Skeletal muscle satellite cell (primary cell): ENCODE data around the gene PCED1B. TPM values are rescaled to one million over a fixed set of nuclear protein-coding genes. Genes with fewer than 3 reads are reported as not detected.
"Not testable (repeated sequence)": the region's sequence is repeated elsewhere in the genome, so short reads cannot be mapped to it uniquely, and the experiment has no call there.

Experiments used
- H3K27me3 ChIP-seq: 2 replicates; pipeline ENCODE4 v1.7.0; 2013; ENCODE audit warnings: low read length; ENCODE audit not compliant: control insufficient read depth, insufficient read depth
- H3K36me3 ChIP-seq: 2 replicates; pipeline ENCODE4 v1.7.0; 2013; ENCODE audit warnings: mild to moderate bottlenecking, control low read depth, low read length; ENCODE audit not compliant: insufficient read depth
- H3K4me1 ChIP-seq: 2 replicates; pipeline ENCODE4 v1.7.0; 2013; ENCODE audit warnings: low read length; ENCODE audit not compliant: control insufficient read depth, insufficient read depth
- H3K4me2 ChIP-seq: 2 replicates; pipeline ENCODE4 v1.7.0; 2013; ENCODE audit warnings: mild to moderate bottlenecking, low read length
- H3K4me3 ChIP-seq: 2 replicates; pipeline ENCODE4 v1.7.0; 2013; ENCODE audit warnings: low read length
- H3K9ac ChIP-seq: 2 replicates; pipeline ENCODE4 v1.7.0; 2013; ENCODE audit warnings: mild to moderate bottlenecking, low read depth, low read length, moderate library complexity
- H3K9me3 ChIP-seq: replicated peaks from 2 replicates; pipeline ENCODE4 v1.7.0; 2013; ENCODE audit warnings: mild to moderate bottlenecking, control low read depth, low read length
- small RNA-seq: library from RNA; depleted of rRNA; stranded (forward); fragments of <200 nt; gene quantifications from one replicate; pipeline ENCODE3, GENCODE V24; 2012

The PCED1B gene

DNA sequence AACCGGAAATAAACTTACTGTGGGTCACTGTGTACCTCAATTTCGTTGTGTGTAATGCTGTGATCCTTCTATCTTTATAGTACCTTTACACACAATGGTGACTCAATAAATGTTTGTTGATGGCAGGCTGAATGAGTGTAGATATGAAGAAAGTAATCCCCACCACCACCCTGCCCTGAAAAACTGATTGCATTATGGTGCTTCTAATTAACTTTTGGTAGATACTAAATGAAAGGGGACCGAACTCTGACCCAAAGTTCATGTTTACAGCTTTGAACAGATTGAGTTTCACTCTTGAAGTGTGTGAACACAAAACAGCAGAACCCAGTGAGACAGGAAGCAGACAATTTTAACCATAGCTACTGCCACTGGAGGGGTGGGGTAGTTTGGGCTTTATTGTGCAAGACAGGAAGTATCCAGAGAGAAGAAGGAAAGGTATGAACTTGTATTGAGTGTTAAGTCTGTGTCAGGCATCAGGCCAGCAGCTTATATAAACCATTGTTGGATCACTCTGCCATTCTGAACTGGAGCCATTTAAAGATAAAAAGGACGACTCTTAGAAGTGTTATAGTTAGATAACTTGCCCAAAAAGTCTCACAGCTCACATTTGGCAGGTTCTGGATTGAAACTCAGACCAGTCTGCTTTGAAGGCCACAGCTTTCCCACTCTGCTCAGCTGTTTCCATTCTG lies 197.3 kb downstream of the PCED1B start:
- no peak overlapping the region for H3K4me2 ChIP-seq
- H3K9me3 ChIP-seq: no peaks in the 10 kb centered on the region
- no peaks in the 10 kb centered on the region for H3K27me3 ChIP-seq
- H3K9ac ChIP-seq: peak overlapping the region; percentile 18
- H3K4me1 ChIP-seq: peaks cover 61% of the 10 kb centered on the region
- H3K36me3 ChIP-seq: no peaks in the 10 kb centered on the region
- H3K4me3 ChIP-seq: no peak overlapping the region

- H3K9ac ChIP-seq: peak overlapping the region; percentile 34
- H3K4me2 ChIP-seq: no peak overlapping the region
- H3K9me3 ChIP-seq: no peaks in the 10 kb centered on the region
- H3K4me1 ChIP-seq: peaks cover 60% of the 10 kb centered on the region
- no peak overlapping the region for H3K4me3 ChIP-seq
- H3K36me3 ChIP-seq: no peaks in the 10 kb centered on the region
- H3K27me3 ChIP-seq: no peaks in the 10 kb centered on the region
These were observed 198.6 kb downstream of the PCED1B start for GRCh38 chr12:47277972-47278448.

GRCh38 chr12:47279758-47280157 lies 200.3 kb downstream of the PCED1B start:
- H3K27me3 ChIP-seq, H3K4me2 ChIP-seq, H3K9me3 ChIP-seq, H3K36me3 ChIP-seq, H3K9ac ChIP-seq, H3K4me3 ChIP-seq: not testable (repeated sequence)
- peaks cover 53% of the 10 kb centered on the region for H3K4me1 ChIP-seq

GRCh38 chr12:47280543-47281300 lies 201.3 kb downstream of the PCED1B start:
- Histone ChIP-seq H3K36me3 (no peaks in the 10 kb centered on the region), H3K27me3 (no peaks in the 10 kb centered on the region), H3K4me1 (peaks cover 53% of the 10 kb centered on the region), H3K9ac (no peak overlapping the region), H3K4me2 (no peak overlapping the region), H3K9me3 (no peaks in the 10 kb centered on the region), H3K4me3 (no peak overlapping the region)

DNA sequence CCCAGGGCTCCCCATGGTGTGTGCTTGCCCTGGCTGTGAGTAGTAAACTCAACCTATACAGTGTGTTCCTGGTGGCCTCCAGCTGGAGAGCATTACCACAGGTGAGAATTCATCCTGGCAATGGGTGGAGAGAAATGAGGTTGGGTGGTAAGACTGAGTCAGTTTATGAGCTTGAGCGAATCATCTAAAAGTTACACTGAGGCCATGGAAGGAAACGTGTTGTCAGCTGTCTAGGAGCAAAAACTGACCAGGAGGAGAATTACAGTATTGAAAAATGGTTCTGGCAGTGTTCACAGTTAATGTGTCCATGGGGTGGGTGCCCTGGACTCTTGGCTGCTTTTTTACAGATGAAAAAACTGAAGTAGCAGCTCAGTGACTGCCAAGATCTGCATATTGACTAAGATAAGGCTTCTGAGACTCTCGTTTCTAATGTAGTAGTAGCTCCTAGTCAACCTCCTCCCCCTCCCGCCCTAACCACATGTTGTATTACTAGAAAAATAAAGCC lies 202.3 kb downstream of the PCED1B start:
- peak overlapping the region; percentile 68 for H3K9ac ChIP-seq
- no peak overlapping the region for H3K4me3 ChIP-seq
- no peak overlapping the region for H3K4me2 ChIP-seq
- H3K36me3 ChIP-seq: no peaks in the 10 kb centered on the region
- no peaks in the 10 kb centered on the region for H3K9me3 ChIP-seq
- H3K27me3 ChIP-seq: no peaks in the 10 kb centered on the region
- H3K4me1 ChIP-seq: peaks cover 46% of the 10 kb centered on the region

GRCh38 chr12:47282206-47282605 lies 202.8 kb downstream of the PCED1B start:
- Histone ChIP-seq H3K4me3 (no peak overlapping the region), H3K4me2 (no peak overlapping the region), H3K9me3 (no peaks in the 10 kb centered on the region), H3K36me3 (no peaks in the 10 kb centered on the region), H3K27me3 (no peaks in the 10 kb centered on the region), H3K9ac (peak overlapping the region; percentile 68), H3K4me1 (peaks cover 41% of the 10 kb centered on the region)

Small RNA genes lying within 50 kb of the gene (small RNA-seq; reads per million reads assigned to genes)
- gene MIR4698: not detected
